ENCODE results near the gene PDSS2.
"Not testable (repeated sequence)": the region's sequence is repeated elsewhere in the genome, so short reads cannot be mapped to it uniquely, and the experiment has no call there.

Gene PDSS2

DNA sequence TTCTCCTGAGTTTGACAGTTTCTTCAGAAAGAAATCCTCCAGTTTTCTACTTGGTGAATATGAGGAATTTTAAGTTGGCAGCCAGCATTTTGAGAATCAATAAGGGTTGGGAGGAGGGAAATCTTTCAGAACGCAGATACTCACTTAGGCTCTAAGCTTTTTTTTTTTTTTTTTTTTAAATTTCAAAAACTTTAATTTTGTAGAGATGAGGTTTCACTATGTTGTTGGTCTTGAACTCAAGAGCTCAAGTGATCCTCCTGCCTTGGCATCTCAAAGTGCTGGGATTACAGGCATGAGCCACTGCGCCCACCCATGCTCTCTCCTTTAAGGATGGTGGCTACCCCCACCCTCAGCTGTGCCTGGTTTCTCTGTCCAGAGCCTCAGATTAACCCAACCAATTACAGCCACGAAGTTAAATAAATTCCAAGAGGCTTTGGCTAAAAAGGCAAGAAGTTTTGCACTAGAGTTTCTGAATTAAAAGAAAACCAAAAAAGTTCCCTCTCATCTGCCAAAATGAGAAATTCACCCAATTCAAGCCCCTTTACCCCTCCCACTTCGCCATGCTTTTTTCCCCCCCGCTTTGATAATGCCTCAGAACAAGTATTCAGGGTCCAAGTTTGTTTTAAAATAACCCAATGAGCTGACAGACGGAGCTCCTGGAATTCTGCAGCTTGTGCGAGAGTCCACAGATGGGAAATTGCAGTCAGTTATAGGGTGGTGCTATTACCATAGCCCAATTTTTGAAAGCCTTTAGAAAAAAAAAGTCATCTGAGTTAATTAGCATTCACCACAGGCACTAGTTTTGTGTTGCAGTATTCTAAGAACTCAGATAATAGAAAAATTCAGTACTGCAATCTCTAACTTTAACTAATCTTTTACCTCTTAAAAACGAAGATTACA, 249.7 kb downstream of the PDSS2 start:
- no peak for DNase-seq

GRCh38 chr6:107207251-107207873, 252.0 kb downstream of the PDSS2 start:
- DNase-seq, result no peak

DNA sequence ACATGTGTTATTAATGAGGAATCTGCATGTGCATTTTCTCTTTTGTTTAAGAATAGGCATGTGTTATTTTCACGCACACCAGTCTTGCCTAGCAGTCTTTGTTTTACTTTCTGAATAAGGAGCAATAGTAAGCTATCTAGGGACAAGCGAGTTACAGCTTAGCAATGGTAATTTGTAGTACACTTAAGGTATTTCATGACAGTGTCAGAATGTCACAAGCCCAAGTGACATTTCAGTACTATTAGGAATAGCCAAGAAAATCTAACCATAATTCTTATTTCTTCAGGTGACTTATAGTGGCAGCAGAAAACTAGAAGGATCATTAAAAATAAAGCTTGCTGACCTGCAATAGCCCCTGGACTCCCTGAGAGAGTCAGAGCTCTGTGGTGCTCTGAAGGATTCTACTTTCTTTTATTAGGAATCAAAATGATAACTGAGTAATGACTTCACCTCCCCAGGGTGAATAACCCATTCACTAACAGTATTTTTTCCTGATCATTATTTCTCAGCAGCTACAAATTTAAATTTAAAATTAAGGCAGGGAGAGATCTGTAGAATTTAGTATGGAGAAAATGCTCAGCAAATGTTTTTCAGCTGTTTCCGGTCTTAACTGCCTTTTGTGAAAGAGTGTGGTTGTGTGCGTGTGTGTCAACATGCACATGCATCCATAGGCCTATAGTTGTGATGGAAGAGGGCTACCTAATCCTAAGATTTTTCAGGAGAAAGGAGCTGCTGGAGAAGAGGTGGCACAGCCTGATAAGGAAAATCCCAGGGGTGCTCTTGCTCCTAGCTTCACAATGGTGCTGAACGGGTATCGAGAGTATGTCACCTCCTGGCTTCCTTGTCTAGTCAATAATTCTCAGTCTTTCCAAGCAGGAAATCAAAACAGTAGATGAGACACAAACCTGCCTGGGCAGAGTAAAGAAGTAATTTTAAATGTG, 254.0 kb downstream of the PDSS2 start:
- DNase-seq, result no peak

DNA sequence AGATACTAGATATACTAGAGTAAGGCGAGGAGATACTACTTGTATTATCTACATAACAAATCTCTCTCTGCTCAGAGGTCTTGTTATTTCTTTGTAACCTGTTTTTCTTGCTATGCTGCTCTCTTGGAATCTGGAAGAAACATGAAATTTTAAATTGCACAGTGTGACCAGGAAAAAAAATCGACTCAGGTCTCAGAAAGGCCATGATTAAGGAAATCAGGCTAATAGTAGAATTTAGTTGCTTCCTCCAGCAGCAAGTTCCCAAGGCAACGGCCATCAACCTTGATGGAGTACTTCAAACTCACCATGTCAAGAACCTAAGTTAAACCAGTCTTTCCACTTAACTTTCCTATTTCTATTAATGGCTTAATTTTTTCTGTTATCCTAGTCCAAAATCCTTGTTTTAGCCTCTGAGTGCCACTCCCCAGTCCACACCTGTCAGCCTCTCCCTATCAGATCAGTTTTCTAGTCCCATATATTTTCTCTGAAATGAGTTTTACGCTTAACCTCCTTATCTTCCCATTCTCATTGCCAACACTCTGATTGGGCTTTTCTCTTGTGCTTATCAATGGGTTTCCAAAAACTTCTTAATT, 256.4 kb downstream of the PDSS2 start:
- no peak for DNase-seq

DNA sequence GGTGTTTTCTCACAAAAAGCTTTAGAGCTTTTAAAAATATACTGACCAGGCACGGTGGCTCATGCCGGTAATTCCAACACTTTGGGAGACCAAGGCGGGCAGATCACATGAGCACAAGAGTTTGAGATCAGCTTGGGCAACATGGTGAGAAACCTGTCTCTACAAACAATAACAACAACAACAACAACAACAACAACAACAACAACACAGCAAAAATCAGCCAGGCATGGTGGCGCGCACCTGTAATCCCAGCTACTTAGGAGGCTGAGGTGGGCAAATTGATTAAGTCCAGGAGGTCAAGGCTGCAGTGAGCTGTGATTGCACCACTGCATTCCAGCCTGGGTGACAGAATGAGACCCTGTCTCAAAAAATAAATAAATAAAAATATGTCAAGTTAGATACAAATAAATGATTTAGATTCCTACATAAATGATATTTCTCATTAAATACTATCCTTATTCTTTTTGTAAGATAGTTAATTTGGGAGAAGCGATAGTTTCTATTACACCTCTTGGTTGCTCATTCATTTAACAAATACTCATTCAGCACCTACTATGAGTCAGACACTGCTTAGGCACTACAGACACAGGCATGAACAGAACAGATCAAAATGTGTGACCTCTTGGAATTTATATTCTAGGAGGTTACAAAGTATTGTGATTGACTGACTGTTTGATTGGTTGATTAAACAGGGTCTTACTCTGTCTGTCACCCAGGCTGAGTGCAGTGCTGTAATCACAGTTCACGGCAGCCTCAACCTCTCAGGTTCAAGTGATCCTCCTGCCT, 260.5 kb downstream of the PDSS2 start:
- no peak for DNase-seq

- DNase-seq, result no peak
Measured at GRCh38 chr6:107196152-107196551, 263.2 kb downstream of the PDSS2 start.

GRCh38 chr6:107194723-107195122, 264.6 kb downstream of the PDSS2 start:
- not testable (repeated sequence) for DNase-seq

DNA sequence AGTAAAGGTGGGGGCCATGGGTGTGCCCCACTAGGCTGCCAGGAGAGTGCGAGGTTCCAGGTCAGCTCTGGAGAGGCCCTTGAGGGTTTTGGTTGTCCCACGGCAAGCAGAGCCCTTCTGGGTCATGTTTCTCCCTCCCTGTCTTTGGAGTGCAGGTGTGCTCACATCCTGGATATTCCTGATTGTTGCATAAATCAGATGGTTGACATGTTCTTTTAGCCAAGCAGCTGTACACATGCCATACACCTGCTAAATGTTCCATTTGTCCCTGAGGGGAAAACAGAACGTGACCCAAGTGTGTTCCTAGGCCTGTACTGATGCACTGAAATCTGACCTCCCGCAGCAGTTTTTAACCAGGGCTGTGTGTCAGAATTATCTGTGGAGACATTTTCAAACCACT, 266.5 kb downstream of the PDSS2 start:
- no peak for DNase-seq

DNA sequence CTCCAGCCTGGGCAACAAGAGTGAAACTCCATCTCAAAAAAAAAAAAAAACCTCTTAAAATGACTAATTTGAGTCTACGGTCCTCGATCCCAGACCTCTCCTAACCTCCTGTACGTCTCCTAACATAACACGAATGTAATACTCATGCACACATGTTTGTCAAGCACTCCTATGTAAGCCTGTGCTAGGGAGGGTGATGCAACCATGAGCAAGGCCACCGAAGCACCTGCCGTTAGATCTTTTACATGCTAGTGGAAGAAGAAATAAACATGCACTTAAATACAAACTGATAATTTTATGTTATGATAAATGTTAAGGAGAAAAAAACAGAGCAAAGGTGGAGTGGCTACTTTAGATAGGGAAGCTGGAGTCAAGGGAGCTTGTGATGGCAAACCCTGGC, 271.7 kb downstream of the PDSS2 start:
- DNase-seq, result no peak

DNA sequence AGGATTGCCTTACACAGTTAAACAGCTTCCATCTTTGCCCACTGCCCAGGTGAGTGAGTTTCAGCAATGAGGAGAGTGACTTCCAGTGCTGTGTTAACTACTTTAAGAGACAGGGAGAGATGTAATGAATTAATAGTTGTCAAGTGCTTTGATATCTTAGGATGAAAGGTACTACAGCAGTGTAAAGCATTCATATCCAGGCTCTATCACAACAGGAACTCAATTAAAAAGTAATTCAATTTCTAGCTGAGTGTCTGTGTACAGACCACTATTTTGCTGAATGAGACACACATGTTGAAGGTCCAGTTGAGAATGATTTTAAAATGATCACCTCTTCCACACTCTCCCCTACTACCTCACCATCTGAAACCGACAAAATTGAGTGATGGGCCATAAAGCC, 273.3 kb downstream of the PDSS2 start:
- no peak for DNase-seq

GRCh38 chr6:107185391-107185970, 273.9 kb downstream of the PDSS2 start:
- peak; percentile 44 for DNase-seq

DNA sequence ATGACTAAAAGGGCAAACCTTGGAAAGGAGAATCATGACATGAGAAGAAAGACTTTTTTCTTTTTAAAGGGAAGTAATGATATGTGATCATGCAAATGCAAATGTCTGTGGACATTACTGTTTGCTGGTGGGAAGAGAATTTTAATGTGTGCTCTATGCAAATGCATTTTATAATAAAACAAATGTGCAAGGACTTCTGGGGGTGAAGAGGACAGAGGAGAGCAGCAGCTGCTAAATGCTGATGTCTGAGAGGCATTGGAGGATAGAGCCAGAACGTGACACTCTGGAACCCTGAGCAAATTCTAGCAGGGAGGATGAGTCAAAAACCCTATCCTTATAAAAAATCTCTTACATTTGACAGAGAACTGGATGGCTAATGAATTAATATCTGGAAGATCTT, 274.9 kb downstream of the PDSS2 start:
- no peak for DNase-seq

DNA sequence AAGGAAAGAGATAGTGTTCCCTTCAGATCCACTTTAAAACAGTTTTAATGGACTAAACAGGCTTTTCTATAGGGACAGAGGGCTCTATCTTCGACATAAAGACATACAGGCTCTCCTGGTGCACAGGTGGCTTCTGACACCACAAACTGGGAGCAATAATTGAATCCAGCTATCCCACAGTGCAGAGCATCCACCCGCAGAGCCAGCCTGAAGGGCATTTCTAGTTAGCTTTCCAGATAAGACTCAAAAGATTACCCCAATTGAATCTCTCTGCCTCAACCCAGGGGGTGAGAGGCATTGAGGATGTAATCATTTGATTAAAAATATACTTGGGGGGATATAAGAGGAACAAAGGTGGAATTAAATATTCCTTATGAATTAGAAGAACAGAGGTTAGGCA, 279.3 kb downstream of the PDSS2 start:
- DNase-seq, result no peak

- DNase-seq, result no peak
Measured at GRCh38 chr6:107179004-107179403, 280.4 kb downstream of the PDSS2 start.

- no peak for DNase-seq
Measured at GRCh38 chr6:107173779-107174178, 285.6 kb downstream of the PDSS2 start.

GRCh38 chr6:107171513-107171912, 287.9 kb downstream of the PDSS2 start:
- no peak for DNase-seq

GRCh38 chr6:107164299-107164698, 295.1 kb downstream of the PDSS2 start:
- DNase-seq, result not testable (repeated sequence)

- DNase-seq, result no peak
Measured at GRCh38 chr6:107161521-107161920, 297.8 kb downstream of the PDSS2 start.

GRCh38 chr6:107156617-107157016, 302.7 kb downstream of the PDSS2 start:
- DNase-seq, result no peak

DNA sequence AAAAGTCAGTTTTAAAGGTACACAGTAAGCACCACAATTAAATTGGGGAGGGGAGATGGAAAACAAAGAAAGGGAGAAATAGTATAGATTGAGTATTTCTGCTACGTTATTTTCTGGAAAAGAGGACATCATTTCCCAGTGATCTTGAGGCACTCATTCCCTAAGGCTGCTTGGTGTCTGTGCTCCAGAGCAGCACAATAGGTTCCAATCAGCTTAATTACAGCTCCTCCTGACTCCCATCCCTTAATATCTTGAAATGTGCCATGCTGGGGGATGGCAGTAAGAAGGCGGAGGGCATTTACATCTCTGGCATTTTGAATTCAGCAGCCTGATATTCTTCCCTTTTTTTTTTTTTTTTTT, 304.6 kb downstream of the PDSS2 start:
- no peak for DNase-seq

GRCh38 chr6:107154131-107154800, 305.1 kb downstream of the PDSS2 start:
- no peak for DNase-seq
